Activated CD8-positive, alpha-beta T cell treated with anti-CD3 and anti-CD28 coated beads for 36 hours (primary cell): ENCODE data around the gene ZMYND8. TPM values are rescaled to one million over a fixed set of nuclear protein-coding genes. Genes with fewer than 3 reads are reported as not detected.

ENCODE experiments used
- ATAC-seq: fragments of 200-7000 bp; cut with Tn5 transposase; one replicate; pipeline ENCODE4 v1.10.0; 2021; ENCODE audit warnings: mild to moderate bottlenecking, moderate library complexity
- CTCF ChIA-PET: fragments of 350-600 bp; sonication (Branson Sonifier 250); formaldehyde crosslinking; loops from one replicate; lab custom pipeline; 2021; ENCODE audit warnings: antibody characterized with exemption; lab: Charles Lee
- POLR2A ChIA-PET: fragments of 350-600 bp; sonication (Branson Sonifier 250); formaldehyde crosslinking; loops from one replicate; lab custom pipeline; 2021; ENCODE audit warnings: antibody characterized with exemption; lab: Charles Lee
- DNase-seq: peaks from one replicate; pipeline ENCODE4 v3.0.0-alpha.2; 2020
- H3K27ac Mint-ChIP-seq: one replicate; pipeline ENCODE4 v1.8.0; 2021; ENCODE audit warnings: mild to moderate bottlenecking, mixed read lengths
- H3K27me3 Mint-ChIP-seq: one replicate; pipeline ENCODE4 v1.8.0; 2021; ENCODE audit warnings: mixed read lengths
- H3K36me3 Mint-ChIP-seq: one replicate; pipeline ENCODE4 v1.8.0; 2021; ENCODE audit warnings: low read depth, mixed read lengths
- H3K4me1 Mint-ChIP-seq: one replicate; pipeline ENCODE4 v1.8.0; 2021; ENCODE audit warnings: low read depth, mixed read lengths
- H3K4me3 Mint-ChIP-seq: one replicate; pipeline ENCODE4 v1.8.0; 2021; ENCODE audit warnings: mild to moderate bottlenecking, moderate library complexity, mixed read lengths
- H3K9me3 Mint-ChIP-seq: one replicate; pipeline ENCODE4 v1.8.0; 2021; ENCODE audit warnings: mixed read lengths
- CTCF ChIP-seq: fragments of 200-600 bp; IDR thresholded peaks from one replicate; pipeline ENCODE4 v1.8.0; 2022; ENCODE audit warnings: antibody characterized with exemption, mild to moderate bottlenecking
- intact Hi-C: fragments of 100-400 bp; cut with micrococcal nuclease; formaldehyde crosslinking; loops from one replicate; pipeline ENCODE4 v1.10.0; 2022
- total RNA-seq, 2 experiments: library from RNA; stranded (reverse); gene quantifications; one replicate each; pipeline ENCODE4 v1.2.3, GENCODE V29; 2021

ZMYND8 gene
- total RNA-seq, 2 experiments from 2014 or later = 31.9 to 33.4 TPM

GRCh38 chr20:47222468-47223119 is 133.9 kb downstream of the ZMYND8 start:
- H3K4me3 Mint-ChIP-seq = no peak overlapping the region
- CTCF ChIA-PET = interaction anchor here (2.0 to 8.6 kb wide), 2 partner anchors 50 to 161 kb away, joined by 9 to 79 read pairs; no protein-coding TSS in a partner anchor
- no peak for TF ChIP-seq CTCF
- POLR2A ChIA-PET = interaction anchor here (0.9 to 1.6 kb wide), 2 partner anchors 11 to 42 kb away, joined by 3 to 4 read pairs; no protein-coding TSS in a partner anchor
- H3K27me3 Mint-ChIP-seq = no peaks in the 10 kb centered on the region
- ATAC-seq (no peak), DNase-seq (no peak)
- H3K27ac Mint-ChIP-seq = peak overlapping the region; percentile 16
- intact Hi-C loops = no loop called here
- peaks cover 38% of the 10 kb centered on the region for H3K36me3 Mint-ChIP-seq
- no peaks in the 10 kb centered on the region for H3K4me1 Mint-ChIP-seq
- H3K9me3 Mint-ChIP-seq = no peaks in the 10 kb centered on the region

- intact Hi-C loops = no loop called here
- ATAC-seq = no peak
- no peak overlapping the region for H3K4me3 Mint-ChIP-seq
- TF ChIP-seq CTCF = no peak
- H3K9me3 Mint-ChIP-seq = no peaks in the 10 kb centered on the region
- POLR2A ChIA-PET = interaction anchor here (0.9 kb wide), 1 partner anchor 53 kb away, joined by 3 read pairs; no protein-coding TSS in a partner anchor
- H3K27me3 Mint-ChIP-seq = no peaks in the 10 kb centered on the region
- no peak for DNase-seq
- H3K36me3 Mint-ChIP-seq = peaks cover 40% of the 10 kb centered on the region
- no peak overlapping the region for H3K27ac Mint-ChIP-seq
- CTCF ChIA-PET = interaction anchor here (0.6 to 8.6 kb wide), 9 partner anchors 8 to 163 kb away, joined by 3 to 79 read pairs (median 3); no protein-coding TSS in a partner anchor
- H3K4me1 Mint-ChIP-seq = no peaks in the 10 kb centered on the region
Measured at GRCh38 chr20:47221036-47221625, 135.4 kb downstream of the ZMYND8 start.

GRCh38 chr20:47220161-47220582 is 136.3 kb downstream of the ZMYND8 start:
- intact Hi-C loops = no loop called here
- ChIA-PET CTCF (interaction anchor here (1.0 to 8.6 kb wide), 7 partner anchors 9 to 164 kb away, joined by 4 to 79 read pairs (median 6); no protein-coding TSS in a partner anchor), POLR2A (no interaction called here)
- H3K4me3 Mint-ChIP-seq = no peak overlapping the region
- DNase-seq (peak; percentile 69), ATAC-seq (peak; percentile 69)
- no peaks in the 10 kb centered on the region for H3K9me3 Mint-ChIP-seq
- H3K27me3 Mint-ChIP-seq = no peaks in the 10 kb centered on the region
- H3K36me3 Mint-ChIP-seq = peaks cover 45% of the 10 kb centered on the region
- peak; percentile 68 for TF ChIP-seq CTCF
- H3K4me1 Mint-ChIP-seq = no peaks in the 10 kb centered on the region
- H3K27ac Mint-ChIP-seq = no peak overlapping the region

- no peaks in the 10 kb centered on the region for H3K9me3 Mint-ChIP-seq
- no peaks in the 10 kb centered on the region for H3K4me1 Mint-ChIP-seq
- no peak for TF ChIP-seq CTCF
- ChIA-PET POLR2A (interaction anchor here (0.6 kb wide), 1 partner anchor 12 kb away, joined by 5 read pairs; no protein-coding TSS in a partner anchor), CTCF (interaction anchor here (0.9 to 8.6 kb wide), 7 partner anchors 11 to 166 kb away, joined by 3 to 79 read pairs (median 7); no protein-coding TSS in a partner anchor)
- no peak for ATAC-seq
- no peak for DNase-seq
- H3K36me3 Mint-ChIP-seq = peaks cover 35% of the 10 kb centered on the region
- no peaks in the 10 kb centered on the region for H3K27me3 Mint-ChIP-seq
- no peak overlapping the region for H3K4me3 Mint-ChIP-seq
- intact Hi-C loops = no loop called here
- peak overlapping the region; percentile 13 for H3K27ac Mint-ChIP-seq
Measured at GRCh38 chr20:47217482-47218446, 138.7 kb downstream of the ZMYND8 start.
